ENCODE data around the gene ATF4.

GRCh38 chr22:39562839-39563489 is 42.6 kb downstream of the ATF4 start:
- TF ChIP-seq POLR2A (IDR thresholded peaks at IDR 0.05; ENCODE audit: extremely low read depth, insufficient read length) (no peak), CTCF (IDR thresholded peaks at IDR 0.05; ENCODE audit: low read depth, low read length) (no peak), MYC (IDR thresholded peaks at IDR 0.05; ENCODE audit: low read depth, low read length) (no peak), MAX (IDR thresholded peaks at IDR 0.05; ENCODE audit: low read depth, low read length) (no peak)

All from NB4 (cell line).